Parathyroid adenoma (tissue), 2 donors: ENCODE results near the gene MED9.
"Not testable (repeated sequence)": the region's sequence is repeated elsewhere in the genome, so short reads cannot be mapped to it uniquely, and the experiment has no call there.

Source experiments
- H2AFZ ChIP-seq: fragments of 300-600 bp; sonication (generic); one replicate; pipeline ENCODE4 v1.7.0; 2017; ENCODE audit warnings: antibody characterized with exemption, mild to moderate bottlenecking
- H3K27ac ChIP-seq: fragments of 300-600 bp; sonication (generic); one replicate; pipeline ENCODE4 v1.7.0; 2017
- H3K27me3 ChIP-seq: fragments of 300-600 bp; sonication (generic); one replicate; pipeline ENCODE4 v1.7.0; 2017; ENCODE audit warnings: low read length; ENCODE audit not compliant: control insufficient read depth, insufficient read depth
- H3K36me3 ChIP-seq: fragments of 300-600 bp; sonication (generic); one replicate; pipeline ENCODE4 v1.7.0; 2017; ENCODE audit warnings: low read length; ENCODE audit not compliant: control insufficient read depth, insufficient read depth
- H3K4me1 ChIP-seq: fragments of 300-600 bp; sonication (generic); one replicate; pipeline ENCODE4 v1.7.0; 2017; ENCODE audit warnings: control low read depth
- H3K4me2 ChIP-seq: fragments of 300-600 bp; sonication (generic); one replicate; pipeline ENCODE4 v1.7.0; 2017; ENCODE audit warnings: low read length
- H3K4me3 ChIP-seq: fragments of 300-600 bp; sonication (generic); one replicate; pipeline ENCODE4 v1.7.0; 2017; ENCODE audit warnings: low read depth, low read length
- H3K79me2 ChIP-seq: fragments of 300-600 bp; sonication (generic); one replicate; pipeline ENCODE4 v1.7.0; 2017; ENCODE audit warnings: control low read depth
- H3K9ac ChIP-seq: fragments of 300-600 bp; sonication (generic); one replicate; pipeline ENCODE4 v1.7.0; 2017; ENCODE audit warnings: mild to moderate bottlenecking
- H3K9me3 ChIP-seq: fragments of 300-600 bp; sonication (generic); one replicate; pipeline ENCODE4 v1.7.0; 2017; ENCODE audit warnings: low read length; ENCODE audit not compliant: control insufficient read depth
- CTCF ChIP-seq: fragments of 300-600 bp; sonication (generic); IDR thresholded peaks from one replicate; pipeline ENCODE4 v1.7.0; 2017; ENCODE audit warnings: antibody characterized with exemption, mild to moderate bottlenecking
- donor health status: primary hyperparathyroidism.

MED9 gene

DNA sequence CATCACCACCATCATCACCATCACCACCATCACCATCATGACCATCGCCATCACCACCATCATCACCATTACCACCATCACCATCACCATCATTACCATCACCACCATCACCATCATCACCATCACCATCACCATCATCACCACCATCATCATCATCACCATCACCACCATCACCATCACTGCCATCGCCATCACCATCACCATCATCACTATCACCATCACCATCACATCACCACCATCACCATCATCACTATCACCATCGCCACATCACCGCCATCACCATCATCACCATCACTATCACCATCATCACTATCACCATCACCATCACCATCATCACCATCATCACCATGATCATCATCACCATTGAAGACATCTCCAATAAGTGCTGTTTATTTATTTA, 16.8 kb upstream of the MED9 start:
- Histone ChIP-seq H3K9ac (no peak overlapping the region), H3K79me2 (no peaks in the 10 kb centered on the region), H3K4me2 (no peak overlapping the region), H3K36me3 (no peaks in the 10 kb centered on the region), H3K4me1 (no peaks in the 10 kb centered on the region), H3K27ac (no peak overlapping the region), H3K27me3 (no peaks in the 10 kb centered on the region), H3K9me3 (no peaks in the 10 kb centered on the region), H3K4me3 (no peak overlapping the region), H2AFZ (no peak overlapping the region)
- no peak for TF ChIP-seq CTCF

DNA sequence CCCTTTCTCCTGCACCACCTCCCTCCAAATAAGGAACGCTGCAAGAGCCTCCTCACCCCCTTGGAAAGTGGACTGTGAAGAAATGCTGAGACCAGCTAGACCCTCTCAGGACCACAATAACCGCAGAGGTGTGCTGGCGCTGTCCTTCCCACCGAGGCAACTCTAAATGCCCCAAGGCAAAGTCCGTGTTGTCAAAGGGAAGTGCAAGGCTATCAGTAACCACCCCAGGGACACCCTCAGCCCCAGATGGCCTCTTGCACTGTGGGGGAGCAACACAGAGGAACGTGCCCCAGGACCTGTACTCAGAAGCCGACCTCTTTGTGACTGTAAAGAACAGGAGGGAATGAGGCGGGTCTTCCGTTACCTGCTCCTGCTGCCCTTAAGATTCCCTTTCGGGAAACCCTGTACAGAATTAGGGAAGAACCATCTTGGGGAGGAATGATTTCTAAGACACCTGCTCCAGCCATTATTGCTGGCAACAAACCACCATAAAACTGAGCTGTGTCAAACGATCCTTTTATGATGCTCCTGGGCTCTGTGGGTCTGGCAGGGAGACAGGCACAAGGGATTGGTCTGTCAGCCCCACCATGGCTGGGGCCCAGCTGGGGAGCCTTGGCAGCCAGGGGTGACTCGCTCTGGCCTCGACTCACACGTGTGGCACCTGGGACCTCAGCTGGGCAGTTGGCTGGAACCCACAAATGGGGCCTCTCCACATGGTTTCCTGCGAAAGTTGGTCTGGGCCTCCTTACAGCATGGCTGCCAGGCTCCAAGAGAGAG, 14.6 kb upstream of the MED9 start:
- Histone ChIP-seq H3K27me3 (no peaks in the 10 kb centered on the region), H3K9ac (no peak overlapping the region), H3K4me2 (no peak overlapping the region), H3K79me2 (no peaks in the 10 kb centered on the region), H3K4me1 (no peaks in the 10 kb centered on the region), H2AFZ (no peak overlapping the region), H3K27ac (no peak overlapping the region), H3K4me3 (no peak overlapping the region), H3K9me3 (no peaks in the 10 kb centered on the region), H3K36me3 (no peaks in the 10 kb centered on the region)
- TF ChIP-seq CTCF, result no peak

DNA sequence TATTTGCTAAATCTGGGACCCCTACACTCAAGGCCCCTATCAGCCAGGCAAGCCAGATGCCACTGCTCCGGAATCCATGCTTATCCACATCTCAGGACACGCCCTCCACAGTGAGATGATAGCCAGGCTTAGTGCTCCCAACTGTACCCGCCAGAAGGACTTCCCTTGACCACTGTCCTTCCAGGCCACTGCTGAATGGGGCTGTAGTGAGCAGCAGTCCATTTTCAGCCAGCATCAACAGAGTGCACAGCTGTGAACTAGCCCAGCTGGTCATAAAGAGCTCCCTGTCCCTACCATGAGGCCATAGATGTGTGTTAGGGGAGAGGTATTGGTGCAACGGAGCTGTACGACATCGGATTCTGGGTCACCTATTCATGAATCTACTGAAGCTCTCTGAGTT, 13.0 kb upstream of the MED9 start:
- Histone ChIP-seq H3K4me2 (no peak overlapping the region), H3K4me1 (no peaks in the 10 kb centered on the region), H2AFZ (no peak overlapping the region), H3K27me3 (no peaks in the 10 kb centered on the region), H3K4me3 (no peak overlapping the region), H3K9me3 (no peaks in the 10 kb centered on the region), H3K79me2 (no peaks in the 10 kb centered on the region), H3K27ac (no peak overlapping the region), H3K9ac (no peak overlapping the region), H3K36me3 (no peaks in the 10 kb centered on the region)
- no peak for TF ChIP-seq CTCF

DNA sequence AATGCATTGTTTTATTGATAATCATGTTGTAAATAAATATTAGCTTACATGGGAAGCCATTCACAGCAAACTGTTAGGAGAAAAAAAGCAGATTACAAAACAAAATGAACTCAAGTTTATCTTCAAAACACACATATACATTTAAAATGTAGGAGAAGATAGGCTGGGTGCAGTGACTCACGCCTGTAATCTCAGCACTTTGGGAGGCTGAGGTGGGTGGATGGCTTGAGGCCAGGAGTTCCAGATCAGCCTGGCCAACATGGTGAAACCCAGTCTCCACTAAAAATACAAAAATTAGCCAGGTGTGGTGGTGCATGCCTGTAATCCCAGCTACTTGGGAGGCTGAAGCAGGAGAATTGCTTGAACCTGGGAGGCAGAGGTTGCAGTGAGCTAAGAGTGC, 10.9 kb upstream of the MED9 start:
- not testable (repeated sequence) for H2AFZ ChIP-seq

DNA sequence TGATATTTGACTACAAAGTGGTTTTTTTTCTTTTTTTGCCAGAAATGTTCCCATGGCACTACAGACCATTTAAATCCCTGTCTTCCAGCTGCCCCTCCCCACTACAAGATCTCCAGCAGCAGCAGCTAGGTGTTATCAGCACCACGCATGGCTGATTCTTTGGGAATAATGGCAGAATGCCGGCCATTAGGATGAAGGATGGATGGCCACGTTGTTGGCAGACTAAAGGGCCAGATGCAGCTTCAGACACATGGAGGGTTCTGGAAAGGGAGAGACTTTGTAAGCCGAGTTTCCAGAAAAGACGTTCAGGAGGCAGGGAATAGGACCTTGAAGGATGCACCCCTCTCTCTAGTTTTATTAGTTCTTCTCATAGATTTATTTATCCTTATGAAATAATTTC, 10.3 kb upstream of the MED9 start:
- Histone ChIP-seq H3K4me1 (no peaks in the 10 kb centered on the region), H3K9me3 (no peaks in the 10 kb centered on the region), H3K4me3 (no peak overlapping the region), H2AFZ (no peak overlapping the region), H3K79me2 (no peaks in the 10 kb centered on the region), H3K9ac (no peak overlapping the region), H3K27me3 (no peaks in the 10 kb centered on the region), H3K36me3 (no peaks in the 10 kb centered on the region), H3K4me2 (no peak overlapping the region), H3K27ac (no peak overlapping the region)
- TF ChIP-seq CTCF, result no peak

More for the DNA sequence above, 10.9 kb upstream of the MED9 start:
- H3K4me2 ChIP-seq, H3K36me3 ChIP-seq, H3K9me3 ChIP-seq, H3K4me1 ChIP-seq, H3K27me3 ChIP-seq, H3K9ac ChIP-seq, H3K79me2 ChIP-seq, H3K4me3 ChIP-seq, H3K27ac ChIP-seq: not testable (repeated sequence)
